CD4-positive, alpha-beta T cell treated with Interleukin-6 for 4 hours (primary cell): ENCODE measurements around the gene RUSF1.
"Not testable (repeated sequence)": the region's sequence is repeated elsewhere in the genome, so short reads cannot be mapped to it uniquely, and the experiment has no call there.

ENCODE experiments used
- DNase-seq: peaks from one replicate; pipeline ENCODE4 v3.0.0-alpha.2; 2020; ENCODE audit warnings: mixed read lengths

RUSF1 gene

GRCh38 chr16:31445931-31446330, 62.3 kb downstream of the RUSF1 start:
- DNase-seq = not testable (repeated sequence)

- no peak for DNase-seq
Measured at GRCh38 chr16:31441956-31442355, 66.2 kb downstream of the RUSF1 start.

GRCh38 chr16:31440516-31441184, 67.5 kb downstream of the RUSF1 start:
- DNase-seq = no peak

GRCh38 chr16:31439519-31439918, 68.7 kb downstream of the RUSF1 start:
- DNase-seq = no peak
